GM19467 (cell line): Measurements from ENCODE around the gene GPX7.
"Not testable (repeated sequence)": the region's sequence is repeated elsewhere in the genome, so short reads cannot be mapped to it uniquely, and the experiment has no call there.

Experiments used
- ATAC-seq: cut with Tn5 transposase; IDR thresholded peaks from one replicate; pipeline ENCODE4 v1.9.1; 2021; ENCODE audit warnings: mild to moderate bottlenecking, moderate library complexity; ENCODE audit not compliant: unreplicated experiment

Gene GPX7

GRCh38 chr1:52601991-52602855 lies at the start of gene GPX7:
TSS of gene GPX7 (plus strand) at chr1:52602371. CDS start at chr1:52602410, 39 bp downstream.
- ATAC-seq: no peak

- ATAC-seq: no peak
These were observed 49.4 kb upstream of the GPX7 start, which contains the start of gene TUT4 for GRCh38 chr1:52552505-52553361. TSS of gene TUT4 (minus strand) at chr1:52553092. CDS start at chr1:52526280, 26,812 bp downstream.

GRCh38 chr1:52553362-52554266 lies 48.6 kb upstream of the GPX7 start:
- peak; percentile 50 for ATAC-seq

GRCh38 chr1:52554267-52554640 lies 47.9 kb upstream of the GPX7 start:
- no peak for ATAC-seq

GRCh38 chr1:52554756-52555155 lies 47.4 kb upstream of the GPX7 start:
- no peak for ATAC-seq

GRCh38 chr1:52556641-52557360 lies 45.4 kb upstream of the GPX7 start:
- ATAC-seq: no peak

- ATAC-seq: no peak
These were observed 43.2 kb upstream of the GPX7 start for GRCh38 chr1:52558941-52559340.

- no peak for ATAC-seq
These were observed 42.3 kb upstream of the GPX7 start for GRCh38 chr1:52559875-52560274.

GRCh38 chr1:52562766-52563165 lies 39.4 kb upstream of the GPX7 start:
- no peak for ATAC-seq

- ATAC-seq: no peak
These were observed 34.2 kb upstream of the GPX7 start for GRCh38 chr1:52567943-52568342.

GRCh38 chr1:52569449-52570210 lies 32.5 kb upstream of the GPX7 start:
- no peak for ATAC-seq

GRCh38 chr1:52571783-52572182 lies 30.4 kb upstream of the GPX7 start:
- no peak for ATAC-seq

- no peak for ATAC-seq
These were observed 29.8 kb upstream of the GPX7 start for GRCh38 chr1:52572387-52572786.

GRCh38 chr1:52574594-52574993 lies 27.6 kb upstream of the GPX7 start:
- ATAC-seq: no peak

- ATAC-seq: no peak
These were observed 26.1 kb upstream of the GPX7 start for GRCh38 chr1:52576074-52576473.

GRCh38 chr1:52578066-52578465 lies 24.1 kb upstream of the GPX7 start:
- ATAC-seq: not testable (repeated sequence)

GRCh38 chr1:52579415-52579814 lies 22.8 kb upstream of the GPX7 start:
- ATAC-seq: no peak

GRCh38 chr1:52580283-52580682 lies 21.9 kb upstream of the GPX7 start:
- ATAC-seq: no peak

- ATAC-seq: no peak
These were observed 20.0 kb upstream of the GPX7 start for GRCh38 chr1:52582116-52582696.
